HG03196 (cell line): ENCODE results near the gene RBM12.

Source experiments
- ATAC-seq: cut with Tn5 transposase; IDR thresholded peaks from one replicate; pipeline ENCODE4 v1.9.1; 2021; ENCODE audit not compliant: unreplicated experiment

RBM12 gene

GRCh38 chr20:35621560-35621946, 43.1 kb downstream of the RBM12 start:
- no peak for ATAC-seq

GRCh38 chr20:35620818-35621559, 43.7 kb downstream of the RBM12 start:
- ATAC-seq: no peak

GRCh38 chr20:35619196-35620095, 45.3 kb downstream of the RBM12 start:
- peak; percentile 32 for ATAC-seq

GRCh38 chr20:35618263-35619131, 46.2 kb downstream of the RBM12 start:
- ATAC-seq: no peak

- no peak for ATAC-seq
These were observed 47.1 kb downstream of the RBM12 start for GRCh38 chr20:35617397-35618262.

- ATAC-seq: no peak
These were observed 48.0 kb downstream of the RBM12 start for GRCh38 chr20:35616465-35617396.

GRCh38 chr20:35615667-35616464, 48.8 kb downstream of the RBM12 start, which contains the start of gene SPAG4:
Gene SPAG4, plus strand, starts transcription at chr20:35615829. Its CDS starts 175 bp downstream, at chr20:35616004.
- peak; percentile 66 for ATAC-seq

- no peak for ATAC-seq
These were observed 53.2 kb downstream of the RBM12 start for GRCh38 chr20:35611482-35611881.

- ATAC-seq: no peak
These were observed 53.8 kb downstream of the RBM12 start for GRCh38 chr20:35610833-35611427.

- no peak for ATAC-seq
These were observed 57.5 kb downstream of the RBM12 start for GRCh38 chr20:35607003-35607735.

GRCh38 chr20:35606127-35606526, 58.6 kb downstream of the RBM12 start:
- ATAC-seq: no peak

- no peak for ATAC-seq
These were observed 60.3 kb downstream of the RBM12 start for GRCh38 chr20:35604449-35604747.

GRCh38 chr20:35603695-35604448, 60.8 kb downstream of the RBM12 start:
- no peak for ATAC-seq

GRCh38 chr20:35602851-35603495, 61.7 kb downstream of the RBM12 start:
- ATAC-seq: no peak

- ATAC-seq: no peak
These were observed 62.7 kb downstream of the RBM12 start for GRCh38 chr20:35601990-35602389.
